Common myeloid progenitor, CD34-positive (primary cell): ENCODE results near the gene ACTL7B.
A peak's percentile ranks its signal among the peaks of the same experiment; 100 is the strongest.

ENCODE experiments used
- CTCF ChIA-PET: fragments of 350-600 bp; sonication (Branson Sonifier 250); formaldehyde crosslinking; loops from one replicate; lab custom pipeline; 2021; ENCODE audit warnings: antibody characterized with exemption; lab: Charles Lee
- POLR2A ChIA-PET: fragments of 350-600 bp; sonication (Branson Sonifier 250); formaldehyde crosslinking; loops from one replicate; lab custom pipeline; 2021; ENCODE audit warnings: antibody characterized with exemption; lab: Charles Lee
- DNase-seq, 3 donors: peaks; one replicate each; pipeline versions ENCODE4 v3.0.0 to v3.0.0-alpha.2; 2013
- H3K27ac ChIP-seq, 2 experiments: 1 replicate in 1 of 2; 2 replicates in 1 of 2; pipeline ENCODE4 v1.7.0; 2013; ENCODE audit warnings: inconsistent platforms in 2 of 2, low read length in 2 of 2, mild to moderate bottlenecking in 2 of 2, low read depth in 1 of 2, moderate library complexity in 1 of 2; ENCODE audit not compliant: severe bottlenecking in 2 of 2, insufficient read depth in 1 of 2, poor library complexity in 1 of 2
- H3K27me3 ChIP-seq, 5 experiments: replicated peaks in 2 of 5; 1 replicate in 3 of 5; 2 replicates in 2 of 5; pipeline versions ENCODE4 v1.6.1 to v1.7.0; 2013; ENCODE audit warnings: low read length in 4 of 5, mild to moderate bottlenecking in 2 of 5, moderate library complexity in 2 of 5, inconsistent platforms in 1 of 5; ENCODE audit not compliant: insufficient read depth in 5 of 5, control insufficient read depth in 4 of 5
- H3K36me3 ChIP-seq, 4 experiments: 1 replicate in 2 of 4; 2 replicates in 2 of 4; pipeline versions ENCODE4 v1.6.1 to v1.7.0; 2013; ENCODE audit warnings: low read length in 3 of 4, control low read depth in 1 of 4, mild to moderate bottlenecking in 1 of 4; ENCODE audit not compliant: control insufficient read depth in 4 of 4, insufficient read depth in 4 of 4
- H3K4me1 ChIP-seq, 4 experiments: 1 replicate in 3 of 4; 2 replicates in 1 of 4; pipeline versions ENCODE4 v1.6.1 to v1.7.1; 2013; ENCODE audit warnings: low read length in 3 of 4, mild to moderate bottlenecking in 3 of 4, control low read depth in 1 of 4, inconsistent platforms in 1 of 4, moderate library complexity in 1 of 4; ENCODE audit not compliant: control insufficient read depth in 4 of 4, insufficient read depth in 4 of 4; ENCODE audit errors: control extremely low read depth in 1 of 4
- H3K4me3 ChIP-seq, 7 experiments: 1 replicate in 4 of 7; 2 replicates in 3 of 7; pipeline versions ENCODE4 v1.5.1 to v1.7.0; 2013; ENCODE audit warnings: mild to moderate bottlenecking in 7 of 7, low read length in 6 of 7, moderate library complexity in 6 of 7, inconsistent platforms in 2 of 7, low read depth in 2 of 7, control low read depth in 1 of 7; ENCODE audit not compliant: insufficient read depth in 4 of 7, control insufficient read depth in 1 of 7; ENCODE audit errors: extremely low read depth in 1 of 7
- H3K9me3 ChIP-seq, 5 experiments: 1 replicate in 4 of 5; 2 replicates in 1 of 5; pipeline versions ENCODE4 v1.6.1 to v1.7.1; 2013; ENCODE audit warnings: low read length in 4 of 5, mild to moderate bottlenecking in 2 of 5, inconsistent platforms in 1 of 5, low read depth in 1 of 5, moderate library complexity in 1 of 5; ENCODE audit not compliant: control insufficient read depth in 4 of 5, insufficient read depth in 2 of 5; ENCODE audit errors: control extremely low read depth in 1 of 5
- WGBS: methylation state at CpG from one replicate; pipeline ENCODE4 v1.1.5; 2013; ENCODE audit not compliant: insufficient coverage; 5-methylcytosine and 5-hydroxymethylcytosine counted together

ACTL7B gene

GRCh38 chr9:108812396-108813025, 43.3 kb downstream of the ACTL7B start:
- 99% methylated on average over 6 of the region's 8 CpGs for WGBS
- CTCF ChIA-PET, result no interaction called here
- POLR2A ChIA-PET, result no interaction called here

DNA sequence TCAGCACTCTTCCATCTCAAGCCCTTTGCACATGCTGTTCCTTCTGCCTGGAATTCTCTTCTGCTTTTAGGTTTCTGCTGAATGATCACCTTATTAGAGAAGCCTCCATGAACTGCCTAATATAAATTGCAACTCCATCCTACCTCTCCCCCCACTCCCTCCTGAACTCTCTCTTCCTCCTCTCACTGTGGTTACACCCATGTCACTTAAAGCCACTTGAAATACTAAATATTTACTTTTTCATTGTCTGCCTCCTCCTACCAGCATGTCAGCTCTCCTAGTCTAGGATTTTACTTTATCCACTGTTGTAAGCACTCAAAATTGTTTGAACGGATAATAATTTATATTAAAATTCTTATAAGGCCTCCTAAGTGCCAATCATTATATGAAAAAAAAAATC, 43.8 kb downstream of the ACTL7B start:
- Histone ChIP-seq H3K9me3 (no peaks in the 10 kb centered on the region), H3K4me1 (peaks cover 4 to 13% (median 9%) of the 10 kb centered on the region in 4 experiments), H3K36me3 (no peaks in the 10 kb centered on the region), H3K27me3 (no peaks in the 10 kb centered on the region), H3K27ac (no peak overlapping the region), H3K4me3 (no peak overlapping the region)
- CTCF ChIA-PET, result no interaction called here
- DNase-seq, result peak in 1 of 3 donors; percentile 13
- WGBS, result no CpG with 5 or more reads among the region's 1 CpG
- POLR2A ChIA-PET, result no interaction called here

More at GRCh38 chr9:108812396-108813025, 43.3 kb downstream of the ACTL7B start:
- no peak overlapping the region for H3K4me3 ChIP-seq
- no peaks in the 10 kb centered on the region for H3K36me3 ChIP-seq
- H3K4me1 ChIP-seq, result peaks cover 4 to 13% (median 9%) of the 10 kb centered on the region in 4 experiments
- H3K9me3 ChIP-seq, result no peaks in the 10 kb centered on the region
- no peak overlapping the region for H3K27ac ChIP-seq
- no peaks in the 10 kb centered on the region for H3K27me3 ChIP-seq
- no peak for DNase-seq

DNA sequence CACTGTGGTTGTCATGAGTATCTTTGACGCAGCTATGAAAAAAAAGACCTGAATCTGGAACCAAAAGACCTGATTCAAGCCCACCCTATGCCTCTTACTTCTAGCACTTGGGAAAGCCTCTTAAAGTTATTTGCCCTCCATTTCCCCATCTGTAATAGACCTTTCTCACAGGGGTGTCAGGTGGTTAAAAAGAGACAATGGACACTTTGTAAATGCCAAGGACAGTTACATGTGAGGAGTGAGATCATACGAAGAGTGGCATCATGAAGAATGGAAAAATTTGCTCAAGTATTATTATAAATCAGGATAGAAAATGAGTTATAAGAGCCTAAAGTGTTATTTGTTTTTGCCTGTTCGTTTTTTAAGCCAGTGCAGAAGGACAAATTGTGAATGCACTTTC, 46.5 kb downstream of the ACTL7B start:
- ChIA-PET CTCF (interaction anchor here (0.6 kb wide), 1 partner anchor 135 kb away, joined by 3 read pairs; no protein-coding TSS in a partner anchor), POLR2A (no interaction called here)
- no peak for DNase-seq
- no peaks in the 10 kb centered on the region for H3K27me3 ChIP-seq
- H3K4me3 ChIP-seq, result no peak overlapping the region
- no peak overlapping the region for H3K27ac ChIP-seq
- no peaks in the 10 kb centered on the region for H3K9me3 ChIP-seq
- H3K4me1 ChIP-seq, result peaks cover 0 to 2% (median 0%) of the 10 kb centered on the region in 4 experiments
- no peaks in the 10 kb centered on the region for H3K36me3 ChIP-seq
- WGBS, result 94% methylated on average over 2 of the region's 3 CpGs
